H1 (cell line): ENCODE data around the gene THADA. TPM values are rescaled to one million over a fixed set of nuclear protein-coding genes. Genes with fewer than 3 reads are reported as not detected.

Experiments used
- CTCF ChIA-PET: fragments of 300-600 bp; sonication (Branson Sonifier 250); formaldehyde crosslinking; loops from one replicate; lab custom pipeline; 2021; ENCODE audit not compliant: partially characterized antibody; lab: Charles Lee
- POLR2A ChIA-PET: fragments of 300-600 bp; sonication (Branson Sonifier 250); formaldehyde crosslinking; loops from one replicate; lab custom pipeline; 2021; ENCODE audit warnings: inconsistent platforms; ENCODE audit not compliant: partially characterized antibody; lab: Charles Lee
- DNase-seq, 2 experiments: peaks; one replicate each; pipeline versions ENCODE4 v3.0.0 to v3.0.0-alpha.2; 2010 to 2022; ENCODE audit warnings: low spot score in 2 of 2, low read depth in 1 of 2, mixed read lengths in 1 of 2
- FAIRE-seq: peaks from 2 replicates; lab custom pipeline; 2011; peaks lifted over from hg19 to GRCh38; lab: Jason Lieb, UNC
- H2AFZ ChIP-seq: 2 replicates; pipeline ENCODE4 v1.8.1; 2012; ENCODE audit warnings: low read length, inconsistent platforms
- H2AK5ac ChIP-seq: 2 replicates; pipeline ENCODE4 v1.6.1; 2013; ENCODE audit warnings: low read depth, low read length
- H2BK120ac ChIP-seq: replicated peaks from 2 replicates; pipeline ENCODE3; 2013; ENCODE audit warnings: low read depth, low read length, inconsistent platforms
- H2BK12ac ChIP-seq: 2 replicates; pipeline ENCODE4 v1.6.1; 2013; ENCODE audit warnings: low read depth, low read length
- H2BK15ac ChIP-seq: 2 replicates; pipeline ENCODE4 v1.6.1; 2013; ENCODE audit warnings: low read length
- H2BK20ac ChIP-seq: 2 replicates; pipeline ENCODE4 v1.6.1; 2013; ENCODE audit warnings: low read length
- H2BK5ac ChIP-seq: 2 replicates; pipeline ENCODE4 v1.6.1; 2013; ENCODE audit warnings: low read depth, low read length
- H3K14ac ChIP-seq: 2 replicates; pipeline ENCODE4 v1.6.1; 2013; ENCODE audit warnings: inconsistent platforms; ENCODE audit not compliant: insufficient read length
- H3K18ac ChIP-seq: 2 replicates; pipeline ENCODE4 v1.6.1; 2013; ENCODE audit warnings: low read length; ENCODE audit errors: extremely low read depth
- H3K23ac ChIP-seq: 2 replicates; pipeline ENCODE4 v1.6.1; 2013; ENCODE audit warnings: inconsistent platforms; ENCODE audit not compliant: insufficient read length
- H3K23me2 ChIP-seq: 2 replicates; pipeline ENCODE4 v1.6.1; 2013; ENCODE audit warnings: low read depth, low read length
- H3K27ac ChIP-seq: 2 replicates; pipeline ENCODE4 v1.6.1; 2011; ENCODE audit warnings: low read depth, low read length, inconsistent platforms
- H3K27me3 ChIP-seq, 4 experiments: replicated peaks in 1 of 4; 1 replicate in 1 of 4; 2 replicates in 3 of 4; pipeline versions ENCODE4 v1.6.1 to v1.8.1; 2011 to 2013; ENCODE audit warnings: low read length in 3 of 4, mild to moderate bottlenecking in 3 of 4, inconsistent platforms in 2 of 4, mixed read lengths in 2 of 4, moderate library complexity in 1 of 4; ENCODE audit not compliant: control insufficient read depth in 3 of 4, insufficient read depth in 3 of 4; ENCODE audit errors: extremely low read depth in 1 of 4
- H3K36me3 ChIP-seq, 4 experiments: 2 replicates each; pipeline versions ENCODE4 v1.6.1 to v1.8.1; 2011 to 2013; ENCODE audit warnings: mild to moderate bottlenecking in 4 of 4, low read length in 3 of 4, moderate library complexity in 2 of 4, control low read depth in 1 of 4, inconsistent platforms in 1 of 4; ENCODE audit not compliant: insufficient read depth in 4 of 4, control insufficient read depth in 2 of 4
- H3K4ac ChIP-seq: replicated peaks from 2 replicates; pipeline ENCODE3; 2013; ENCODE audit warnings: low read length, low read depth, mixed read lengths, inconsistent platforms; ENCODE audit not compliant: insufficient read length
- H3K4me1 ChIP-seq, 4 experiments: replicated peaks in 1 of 4; 1 replicate in 1 of 4; 2 replicates in 3 of 4; pipeline versions ENCODE4 v1.6.1 to v1.8.1; 2011 to 2013; ENCODE audit warnings: low read length in 3 of 4, inconsistent platforms in 2 of 4, mixed read lengths in 1 of 4; ENCODE audit not compliant: insufficient read depth in 4 of 4, control insufficient read depth in 3 of 4
- H3K4me2 ChIP-seq, 2 experiments: 2 replicates each; pipeline versions ENCODE4 v1.6.1 to v1.8.1; 2011 to 2013; ENCODE audit warnings: low read depth in 2 of 2, low read length in 2 of 2, control low read depth in 1 of 2, inconsistent platforms in 1 of 2, mild to moderate bottlenecking in 1 of 2; ENCODE audit not compliant: insufficient read depth in 1 of 2
- H3K4me3 ChIP-seq, 4 experiments: fragments of 200-600, 300-600 bp in 1 of 4; sonication (generic), shearing (Covaris generic), sonication (Bioruptor Twin) in 1 of 4; 2 replicates each; pipeline versions ENCODE4 v1.5.1 to v1.8.1; 2011 to 2016; ENCODE audit warnings: low read length in 4 of 4, low read depth in 3 of 4, control low read depth in 2 of 4, inconsistent platforms in 2 of 4, mild to moderate bottlenecking in 2 of 4, mixed read lengths in 1 of 4, moderate library complexity in 1 of 4; ENCODE audit not compliant: insufficient read depth in 2 of 4; ENCODE audit errors: extremely low read depth in 1 of 4
- H3K56ac ChIP-seq: replicated peaks from 2 replicates; pipeline ENCODE3; 2013; ENCODE audit warnings: low read depth, mild to moderate bottlenecking, mixed read lengths, low read length, inconsistent platforms; ENCODE audit not compliant: insufficient read length
- H3K79me1 ChIP-seq: 2 replicates; pipeline ENCODE4 v1.6.1; 2013; ENCODE audit warnings: low read depth, low read length, control low read depth
- H3K79me2 ChIP-seq, 2 experiments: 2 replicates each; pipeline versions ENCODE4 v1.6.1 to v1.8.1; 2012 to 2013; ENCODE audit warnings: low read length in 2 of 2, mild to moderate bottlenecking in 2 of 2, inconsistent platforms in 1 of 2; ENCODE audit not compliant: insufficient read depth in 2 of 2, control insufficient read depth in 1 of 2
- H3K9ac ChIP-seq, 4 experiments: replicated peaks in 1 of 4; 1 replicate in 1 of 4; 2 replicates in 3 of 4; pipeline versions ENCODE4 v1.6.1 to v1.8.1; 2011 to 2013; ENCODE audit warnings: low read depth in 3 of 4, low read length in 3 of 4, control low read depth in 2 of 4, mild to moderate bottlenecking in 2 of 4, moderate library complexity in 2 of 4, inconsistent platforms in 1 of 4; ENCODE audit errors: extremely low read depth in 1 of 4
- H3K9me3 ChIP-seq, 2 experiments: 2 replicates each; pipeline versions ENCODE4 v1.6.1 to v1.8.1; 2012 to 2013; ENCODE audit warnings: mild to moderate bottlenecking in 2 of 2, moderate library complexity in 2 of 2, control low read depth in 1 of 2, inconsistent platforms in 1 of 2, low read depth in 1 of 2, low read length in 1 of 2, mixed read lengths in 1 of 2; ENCODE audit not compliant: insufficient read depth in 2 of 2
- H4K20me1 ChIP-seq, 2 experiments: replicated peaks in 1 of 2; 2 replicates each; pipeline versions ENCODE3 to v1.8.1; 2011 to 2013; ENCODE audit warnings: inconsistent platforms in 2 of 2, low read length in 2 of 2, mild to moderate bottlenecking in 1 of 2; ENCODE audit not compliant: insufficient read depth in 2 of 2, control insufficient read depth in 1 of 2
- H4K5ac ChIP-seq: 2 replicates; pipeline ENCODE4 v1.6.1; 2013; ENCODE audit warnings: low read length, low read depth, mixed read lengths, inconsistent platforms; ENCODE audit not compliant: insufficient read length
- H4K8ac ChIP-seq: 2 replicates; pipeline ENCODE4 v1.8.0; 2013; ENCODE audit warnings: mild to moderate bottlenecking, moderate library complexity, low read length, inconsistent platforms; ENCODE audit not compliant: insufficient read depth; ENCODE audit errors: extremely low read depth
- H4K91ac ChIP-seq: replicated peaks from 2 replicates; pipeline ENCODE3; 2013; ENCODE audit warnings: low read length, mixed read lengths, inconsistent platforms; ENCODE audit not compliant: insufficient read length
- ATF2 ChIP-seq: IDR thresholded peaks from 2 replicates; pipeline ENCODE4 v1.6.1; 2012; ENCODE audit warnings: low read length, inconsistent platforms
- EZH2 ChIP-seq: fragments of 200-600 bp; sonication (generic); IDR thresholded peaks from 2 replicates; pipeline ENCODE4 v1.7.1; 2012; ENCODE audit warnings: low read depth, mild to moderate bottlenecking, moderate library complexity, low read length, inconsistent platforms; ENCODE audit not compliant: severe bottlenecking
- WGBS, 2 experiments: shearing (Covaris generic) in 1 of 2; methylation state at CpG; one replicate each; pipeline versions ENCODE4 v1.1.6 to v1.1.7; 2013 to 2015; ENCODE audit warnings: low lambda C conversion rate in 2 of 2, mixed read lengths in 2 of 2, inconsistent platforms in 1 of 2, low coverage in 1 of 2, missing lambda C conversion rate in 1 of 2; ENCODE audit not compliant: insufficient replicate concordance in 2 of 2, insufficient coverage in 1 of 2, insufficient read length in 1 of 2; ENCODE audit errors: extremely low coverage in 1 of 2, missing lambda C conversion rate in 1 of 2; 5-methylcytosine and 5-hydroxymethylcytosine counted together
- polyA plus RNA-seq, 7 experiments: library from polyadenylated mRNA; depleted of rRNA in 3 of 7; stranded (reverse) in 5 of 7; unstranded in 2 of 7; fragments of >200 nt in 5 of 7; fragments of 200-250 nt in 2 of 7; gene quantifications; 1 replicate in 5 of 7; 2 replicates in 1 of 7; 4 replicates in 1 of 7; pipeline versions ENCODE4 v1.2.1 to v1.2.3, GENCODE V29; 2011 to 2013; ENCODE audit warnings: missing spikeins in 2 of 7, mixed read lengths in 2 of 7
- total RNA-seq: library from RNA; stranded (reverse); fragmentation: NEBNext Ultra II Directional; extraction: Animal tissue kit (Norgen Biotek cat#: 25700); gene quantifications from 2 replicates; pipeline ENCODE4 v1.2.1, GENCODE V29; 2021

Gene THADA
- total and polyA plus RNA-seq, 2 of the 8 experiments (the other 6 are each of a cell fraction or from before 2014, with no cell fraction given), result 22.4 to 26.8 TPM

GRCh38 chr2:43556256-43556655 is 39.6 kb downstream of the THADA start:
- ChIA-PET CTCF (interaction anchor here (0.8 to 1.1 kb wide), 3 partner anchors 15 to 608 kb away, joined by 3 to 4 read pairs (median 4); no protein-coding TSS in a partner anchor), POLR2A (interaction anchor here (0.7 kb wide), 2 partner anchors 10 to 15 kb away, joined by 3 read pairs; no protein-coding TSS in a partner anchor)
- WGBS, 2 experiments, result 87% methylated on average over 5 of the region's 5 CpGs; no CpG with 5 or more reads in 1 of the 2 experiments
- H3K79me1 ChIP-seq, result no peaks in the 10 kb centered on the region
- no peak overlapping the region for H3K56ac ChIP-seq
- no peak overlapping the region for H3K9ac ChIP-seq
- H4K5ac ChIP-seq, result no peak overlapping the region
- H2BK5ac ChIP-seq, result no peak overlapping the region
- H4K20me1 ChIP-seq, result no peaks in the 10 kb centered on the region
- no peak overlapping the region for H3K4me3 ChIP-seq
- no peak overlapping the region for H3K4ac ChIP-seq
- no peak overlapping the region for H2BK15ac ChIP-seq
- H2BK120ac ChIP-seq, result no peak overlapping the region
- H3K36me3 ChIP-seq, result peaks cover 0 to 28% (median 9%) of the 10 kb centered on the region in 4 experiments; a peak in 4 of 8 replicates
- H4K8ac ChIP-seq, result no peak overlapping the region
- no peaks in the 10 kb centered on the region for H3K9me3 ChIP-seq
- H3K79me2 ChIP-seq, result no peaks in the 10 kb centered on the region
- no peak overlapping the region for H2AFZ ChIP-seq
- no peaks in the 10 kb centered on the region for H3K4me1 ChIP-seq
- H3K23ac ChIP-seq, result no peak overlapping the region
- FAIRE-seq, result no peak
- no peak overlapping the region for H2BK20ac ChIP-seq
- DNase-seq, result no peak
- H3K14ac ChIP-seq, result no peak overlapping the region
- H3K27ac ChIP-seq, result no peak overlapping the region
- H2AK5ac ChIP-seq, result no peak overlapping the region
- no peak for TF ChIP-seq ATF2
- no peak for TF ChIP-seq EZH2
- H3K27me3 ChIP-seq, result no peaks in the 10 kb centered on the region
- H3K18ac ChIP-seq, result no peak overlapping the region
- H3K4me2 ChIP-seq, result no peak overlapping the region
- no peak overlapping the region for H2BK12ac ChIP-seq
- H4K91ac ChIP-seq, result no peak overlapping the region
- no peaks in the 10 kb centered on the region for H3K23me2 ChIP-seq
